ENCODE data around the gene SMU1.

- no peak for TF ChIP-seq POLR2A (IDR thresholded peaks at IDR 0.05)
- TF ChIP-seq CTCF (IDR thresholded peaks at IDR 0.05 in 4 of 5, conservative IDR thresholded peaks at IDR 0.05 in 1 of 5): no peak
These were observed 16.2 kb upstream of the SMU1 start for GRCh38 chr9:33092634-33093033.

Data from gastrocnemius medialis (tissue), 4 donors.